Panc1 (cell line): Measurements from ENCODE around the gene BMPR2. TPM values are rescaled to one million over a fixed set of nuclear protein-coding genes. Genes with fewer than 3 reads are reported as not detected.
"Not testable (repeated sequence)": the region's sequence is repeated elsewhere in the genome, so short reads cannot be mapped to it uniquely, and the experiment has no call there.

Experiments used
- ATAC-seq: fragments of 200-7000 bp; cut with Tn5 transposase; 2 replicates; pipeline ENCODE4 v1.9.1; 2020; ENCODE audit warnings: mild to moderate bottlenecking, moderate library complexity
- BruUV-seq: library from RNA; stranded (reverse); fragments of 400-500 nt; replicated peaks from 2 replicates; lab custom pipeline; 2021; lab: Mats Ljungman, UMichigan
- CTCF ChIA-PET: fragments of 300-600 bp; sonication (Branson Sonifier 250); formaldehyde crosslinking; loops from one replicate; lab custom pipeline; 2022; ENCODE audit warnings: antibody characterized with exemption; lab: Charles Lee
- POLR2A ChIA-PET: fragments of 300-600 bp; sonication (Branson Sonifier 250); formaldehyde crosslinking; loops from one replicate; lab custom pipeline; 2022; ENCODE audit warnings: antibody characterized with exemption; lab: Charles Lee
- DNase-seq: peaks from one replicate; pipeline ENCODE4 v3.0.0-alpha.2; 2010; ENCODE audit warnings: low read depth, low spot score
- H3K27ac ChIP-seq: 2 replicates; pipeline ENCODE4 v1.5.1; 2011; ENCODE audit warnings: mild to moderate bottlenecking, low read length, inconsistent platforms
- H3K27me3 ChIP-seq: fragments of 200-500 bp; sonication (Bioruptor generic); 2 replicates; pipeline ENCODE4 v1.6.0; 2014; ENCODE audit warnings: low read length, inconsistent platforms; ENCODE audit not compliant: control insufficient read depth, insufficient read depth
- H3K36me3 ChIP-seq: fragments of 200-500 bp; sonication (Bioruptor generic); 2 replicates; pipeline ENCODE4 v1.5.1; 2014; ENCODE audit warnings: inconsistent platforms, mild to moderate bottlenecking, low read length, moderate library complexity; ENCODE audit not compliant: control insufficient read depth, insufficient read depth
- H3K4me1 ChIP-seq: 2 replicates; pipeline ENCODE4 v1.5.1; 2011; ENCODE audit warnings: inconsistent platforms, mild to moderate bottlenecking, low read length, moderate library complexity; ENCODE audit not compliant: control insufficient read depth, insufficient read depth
- H3K4me3 ChIP-seq, 2 experiments: 2 replicates each; pipeline ENCODE4 v1.5.1; 2011 to 2012; ENCODE audit warnings: low read depth in 2 of 2, low read length in 2 of 2, mild to moderate bottlenecking in 2 of 2, inconsistent platforms in 1 of 2, moderate library complexity in 1 of 2
- H3K9me3 ChIP-seq: fragments of 200-500 bp; sonication (Bioruptor generic); 2 replicates; pipeline ENCODE4 v1.5.1; 2014; ENCODE audit warnings: low read depth, mild to moderate bottlenecking, inconsistent platforms, low read length, moderate library complexity; ENCODE audit not compliant: control insufficient read depth, insufficient read depth
- POLR2AphosphoS5 ChIP-seq: IDR thresholded peaks from 2 replicates; pipeline ENCODE4 v1.6.1; 2012; ENCODE audit warnings: mild to moderate bottlenecking, low read depth, low read length, moderate library complexity
- REST ChIP-seq, 2 experiments: IDR thresholded peaks; 2 replicates each; pipeline ENCODE4 v1.6.1; 2011 to 2012; ENCODE audit warnings: low read depth in 2 of 2, control low read depth in 1 of 2, low read length in 1 of 2, mild to moderate bottlenecking in 1 of 2, moderate library complexity in 1 of 2; ENCODE audit not compliant: insufficient read depth in 1 of 2
- SIN3A ChIP-seq: IDR thresholded peaks from 2 replicates; pipeline ENCODE4 v1.6.1; 2012; ENCODE audit warnings: low read depth, mild to moderate bottlenecking, low read length, moderate library complexity, borderline replicate concordance; ENCODE audit not compliant: insufficient read depth
- TCF7L2 ChIP-seq: IDR thresholded peaks from 2 replicates; pipeline ENCODE4 v1.6.1; 2011; ENCODE audit warnings: mild to moderate bottlenecking, low read depth, low read length, inconsistent platforms
- in situ Hi-C: cut with HindIII; loops from 2 replicates; pipeline ENCODE4 v1.10.0; 2016; ENCODE audit warnings: low sequenced_read_pairs, low pct_unique_long_range_greater_than_20kb
- intact Hi-C: fragments of 100-400 bp; cut with micrococcal nuclease; formaldehyde crosslinking; loops from one replicate; pipeline ENCODE4 v1.10.0; 2022; ENCODE audit not compliant: unreplicated experiment
- total RNA-seq: library from RNA; stranded (reverse); gene quantifications from one replicate; pipeline ENCODE4 v1.2.1, GENCODE V29; 2021; ENCODE audit not compliant: unreplicated experiment
- TF ChIP-seq, protein P1 (sequence below): fragments of 450-650 bp; IDR thresholded peaks from 2 replicates; pipeline ENCODE4 v1.5.1; 2017; ENCODE audit warnings: mild to moderate bottlenecking

The BMPR2 gene
- total RNA-seq, 1 experiment from 2014 or later = 65.2 TPM

- H3K27ac ChIP-seq = no peak overlapping the region
- ChIA-PET CTCF (no interaction called here), POLR2A (no interaction called here)
- H3K4me1 ChIP-seq = no peaks in the 10 kb centered on the region; the same call in 1 of the 2 replicates
- DNase-seq (no peak), ATAC-seq (no peak)
- H3K27me3 ChIP-seq = no peaks in the 10 kb centered on the region
- no TSS peak for BruUV-seq
- H3K4me3 ChIP-seq = no peak overlapping the region
- in situ Hi-C loops (no loop called here), intact Hi-C loops (no loop called here)
- TF ChIP-seq POLR2AphosphoS5 (no peak), TCF7L2 (no peak), REST (IDR thresholded peaks at IDR 0.05; ENCODE audit: insufficient read depth in 1 of 2, low read depth in 2 of 2, low read length in 1 of 2) (no peak), SIN3A (no peak)
- TF ChIP-seq, protein P1, sequence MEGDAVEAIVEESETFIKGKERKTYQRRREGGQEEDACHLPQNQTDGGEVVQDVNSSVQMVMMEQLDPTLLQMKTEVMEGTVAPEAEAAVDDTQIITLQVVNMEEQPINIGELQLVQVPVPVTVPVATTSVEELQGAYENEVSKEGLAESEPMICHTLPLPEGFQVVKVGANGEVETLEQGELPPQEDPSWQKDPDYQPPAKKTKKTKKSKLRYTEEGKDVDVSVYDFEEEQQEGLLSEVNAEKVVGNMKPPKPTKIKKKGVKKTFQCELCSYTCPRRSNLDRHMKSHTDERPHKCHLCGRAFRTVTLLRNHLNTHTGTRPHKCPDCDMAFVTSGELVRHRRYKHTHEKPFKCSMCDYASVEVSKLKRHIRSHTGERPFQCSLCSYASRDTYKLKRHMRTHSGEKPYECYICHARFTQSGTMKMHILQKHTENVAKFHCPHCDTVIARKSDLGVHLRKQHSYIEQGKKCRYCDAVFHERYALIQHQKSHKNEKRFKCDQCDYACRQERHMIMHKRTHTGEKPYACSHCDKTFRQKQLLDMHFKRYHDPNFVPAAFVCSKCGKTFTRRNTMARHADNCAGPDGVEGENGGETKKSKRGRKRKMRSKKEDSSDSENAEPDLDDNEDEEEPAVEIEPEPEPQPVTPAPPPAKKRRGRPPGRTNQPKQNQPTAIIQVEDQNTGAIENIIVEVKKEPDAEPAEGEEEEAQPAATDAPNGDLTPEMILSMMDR = no peak
- no peaks in the 10 kb centered on the region for H3K9me3 ChIP-seq
- no peaks in the 10 kb centered on the region for H3K36me3 ChIP-seq
Observed at GRCh38 chr2:202530038-202530437, 153.9 kb downstream of the BMPR2 start.

- in situ Hi-C loops, H3K4me3 ChIP-seq, BruUV-seq, ATAC-seq, intact Hi-C loops, H3K36me3 ChIP-seq, POLR2A ChIA-PET, H3K27ac ChIP-seq, H3K4me1 ChIP-seq, H3K9me3 ChIP-seq, H3K27me3 ChIP-seq, DNase-seq, CTCF ChIA-PET: not testable (repeated sequence)
Observed at GRCh38 chr2:202535290-202535689, 159.2 kb downstream of the BMPR2 start.

DNA sequence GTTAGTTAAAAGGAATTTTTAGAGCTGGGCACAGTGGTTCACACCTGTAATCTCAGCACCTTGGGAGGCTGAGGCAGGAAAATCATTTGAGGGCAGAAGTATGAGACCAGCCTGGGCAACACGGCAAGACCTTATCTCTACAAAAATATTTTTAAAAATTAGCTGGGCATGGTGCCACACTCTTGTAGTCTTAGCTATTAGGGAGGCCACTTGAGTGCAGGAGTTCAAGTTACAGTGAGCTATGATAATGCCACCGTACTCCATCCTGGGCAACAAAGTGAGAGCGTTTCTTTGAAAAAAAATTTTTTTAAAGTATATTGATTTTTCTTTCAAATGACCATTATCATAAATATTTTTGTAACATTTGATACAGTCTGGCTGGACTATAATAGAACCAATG, 165.0 kb downstream of the BMPR2 start:
- intact Hi-C loops = no loop called here
- in situ Hi-C loops = no loop called here
- ATAC-seq = no peak
- no peak for DNase-seq
- TF ChIP-seq REST (IDR thresholded peaks at IDR 0.05; ENCODE audit: insufficient read depth in 1 of 2, low read depth in 2 of 2, low read length in 1 of 2) (no peak), SIN3A (no peak), TCF7L2 (no peak), POLR2AphosphoS5 (no peak)
- TF ChIP-seq, protein P1 = no peak
- POLR2A ChIA-PET = no interaction called here
- Histone ChIP-seq H3K36me3 (no peaks in the 10 kb centered on the region; the same call in 1 of the 2 replicates), H3K27me3 (no peaks in the 10 kb centered on the region), H3K4me1 (no peaks in the 10 kb centered on the region; the same call in 1 of the 2 replicates), H3K4me3 (no peak overlapping the region), H3K9me3 (no peaks in the 10 kb centered on the region), H3K27ac (no peak overlapping the region)
- CTCF ChIA-PET = no interaction called here
- no TSS peak for BruUV-seq
